ENCODE measurements around the gene RNF126.

DNA sequence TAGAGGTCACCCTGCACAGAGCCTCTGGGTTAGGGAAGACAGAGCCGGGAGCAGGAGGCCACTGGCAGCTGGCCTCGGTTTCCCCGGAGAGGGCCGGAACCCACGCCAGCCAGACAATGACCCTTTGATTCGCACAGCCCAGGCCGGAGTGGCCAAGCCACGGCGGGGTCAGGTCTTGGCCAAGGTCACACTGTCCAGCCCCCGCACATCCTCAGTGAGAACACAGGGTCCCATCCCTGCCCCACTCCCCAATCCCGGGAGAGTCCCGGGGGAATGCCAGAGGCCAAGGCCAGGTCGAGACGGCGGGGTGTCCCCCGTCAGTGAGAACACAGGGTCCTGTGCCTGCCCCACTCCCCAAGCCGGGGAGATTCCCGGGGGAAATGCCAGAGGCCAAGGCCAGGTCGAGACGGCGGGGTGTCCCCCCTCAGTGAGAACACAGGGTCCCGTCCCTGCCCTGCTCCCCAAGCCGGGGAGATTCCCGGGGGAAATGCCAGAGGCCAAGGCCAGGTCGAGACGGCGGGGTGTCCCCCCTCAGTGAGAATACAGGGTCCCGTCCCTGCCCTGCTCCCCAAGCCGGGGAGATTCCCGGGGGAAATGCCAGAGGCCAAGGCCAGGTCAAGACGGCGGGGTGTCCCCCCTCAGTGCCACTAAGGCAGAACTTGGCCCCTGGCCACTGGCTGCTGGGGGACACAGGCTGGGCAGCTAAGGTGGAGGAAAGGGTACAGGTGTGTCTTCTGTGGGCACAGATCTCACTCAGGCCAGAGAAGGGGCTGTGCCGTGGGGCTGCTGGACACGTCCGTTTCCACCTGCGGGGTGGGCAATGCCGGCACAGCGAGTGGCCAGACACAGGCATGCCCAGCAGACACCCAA lies 11.5 kb upstream of the RNF126 start:
- TF ChIP-seq EZH2 (IDR thresholded peaks at IDR 0.05; ENCODE audit: borderline replicate concordance) (no peak), EZH2phosphoT487 (IDR thresholded peaks at IDR 0.05; ENCODE audit: low read depth, severe bottlenecking, unreplicated experiment) (no peak)
- TF ChIP-seq, protein P1, sequence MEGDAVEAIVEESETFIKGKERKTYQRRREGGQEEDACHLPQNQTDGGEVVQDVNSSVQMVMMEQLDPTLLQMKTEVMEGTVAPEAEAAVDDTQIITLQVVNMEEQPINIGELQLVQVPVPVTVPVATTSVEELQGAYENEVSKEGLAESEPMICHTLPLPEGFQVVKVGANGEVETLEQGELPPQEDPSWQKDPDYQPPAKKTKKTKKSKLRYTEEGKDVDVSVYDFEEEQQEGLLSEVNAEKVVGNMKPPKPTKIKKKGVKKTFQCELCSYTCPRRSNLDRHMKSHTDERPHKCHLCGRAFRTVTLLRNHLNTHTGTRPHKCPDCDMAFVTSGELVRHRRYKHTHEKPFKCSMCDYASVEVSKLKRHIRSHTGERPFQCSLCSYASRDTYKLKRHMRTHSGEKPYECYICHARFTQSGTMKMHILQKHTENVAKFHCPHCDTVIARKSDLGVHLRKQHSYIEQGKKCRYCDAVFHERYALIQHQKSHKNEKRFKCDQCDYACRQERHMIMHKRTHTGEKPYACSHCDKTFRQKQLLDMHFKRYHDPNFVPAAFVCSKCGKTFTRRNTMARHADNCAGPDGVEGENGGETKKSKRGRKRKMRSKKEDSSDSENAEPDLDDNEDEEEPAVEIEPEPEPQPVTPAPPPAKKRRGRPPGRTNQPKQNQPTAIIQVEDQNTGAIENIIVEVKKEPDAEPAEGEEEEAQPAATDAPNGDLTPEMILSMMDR (IDR thresholded peaks at IDR 0.05; ENCODE audit: poor library complexity) = no peak

Measured in hepatocyte (in vitro differentiated cells).